ENCODE results near the gene ANKRD16.
A peak's percentile ranks its signal among the peaks of the same experiment; 100 is the strongest.

Gene ANKRD16

GRCh38 chr10:5897053-5897340, 7.3 kb upstream of the ANKRD16 start:
- TF ChIP-seq CTCF (IDR thresholded peaks at IDR 0.05; ENCODE audit: borderline replicate concordance, insufficient read depth, low read depth, low read length), result no peak

GRCh38 chr10:5896208-5897052, 6.7 kb upstream of the ANKRD16 start:
- TF ChIP-seq CTCF (IDR thresholded peaks at IDR 0.05; ENCODE audit: borderline replicate concordance, insufficient read depth, low read depth, low read length), result no peak
- H3K4me3 ChIP-seq (ENCODE audit: low read depth, low read length), result peak overlapping the region; percentile 24

More at GRCh38 chr10:5897053-5897340, 7.3 kb upstream of the ANKRD16 start:
- H3K4me3 ChIP-seq (ENCODE audit: low read depth, low read length), result no peak overlapping the region

- TF ChIP-seq CTCF (IDR thresholded peaks at IDR 0.05; ENCODE audit: borderline replicate concordance, insufficient read depth, low read depth, low read length), result no peak
- peak overlapping the region; percentile 24 for H3K4me3 ChIP-seq (ENCODE audit: low read depth, low read length)
These were observed 6.1 kb upstream of the ANKRD16 start for GRCh38 chr10:5895804-5896203.

- H3K4me3 ChIP-seq (ENCODE audit: low read depth, low read length), result no peak overlapping the region
- no peak for TF ChIP-seq CTCF (IDR thresholded peaks at IDR 0.05; ENCODE audit: borderline replicate concordance, insufficient read depth, low read depth, low read length)
These were observed 5.7 kb upstream of the ANKRD16 start for GRCh38 chr10:5895365-5895764.

- no peak overlapping the region for H3K4me3 ChIP-seq (ENCODE audit: low read depth, low read length)
These were observed 5.2 kb upstream of the ANKRD16 start for GRCh38 chr10:5894873-5895272.

GRCh38 chr10:5894403-5894802, 4.7 kb upstream of the ANKRD16 start:
- H3K4me3 ChIP-seq (ENCODE audit: low read depth, low read length), result no peak overlapping the region
- no peak for TF ChIP-seq CTCF (IDR thresholded peaks at IDR 0.05; ENCODE audit: borderline replicate concordance, insufficient read depth, low read depth, low read length)

More at GRCh38 chr10:5894873-5895272, 5.2 kb upstream of the ANKRD16 start:
- no peak for TF ChIP-seq CTCF (IDR thresholded peaks at IDR 0.05; ENCODE audit: borderline replicate concordance, insufficient read depth, low read depth, low read length)

- no peak overlapping the region for H3K4me3 ChIP-seq (ENCODE audit: low read depth, low read length)
- TF ChIP-seq CTCF (IDR thresholded peaks at IDR 0.05; ENCODE audit: borderline replicate concordance, insufficient read depth, low read depth, low read length), result no peak
These were observed 3.6 kb upstream of the ANKRD16 start for GRCh38 chr10:5893321-5893720.

All from GM12875 (cell line).